ENCODE measurements around the gene ENC1. TPM values are rescaled to one million over a fixed set of nuclear protein-coding genes. Genes with fewer than 3 reads are reported as not detected.

The ENC1 gene
- total RNA-seq, 1 donor from 2014 or later, result 23.2 TPM

GRCh38 chr5:74613283-74613682, 27.2 kb downstream of the ENC1 start:
- DNase-seq (ENCODE audit: low read depth), result no peak

GRCh38 chr5:74612045-74612444, 28.5 kb downstream of the ENC1 start:
- DNase-seq (ENCODE audit: low read depth), result no peak

- DNase-seq (ENCODE audit: low read depth), result no peak
Observed at GRCh38 chr5:74608736-74609601, 31.6 kb downstream of the ENC1 start.

- DNase-seq (ENCODE audit: low read depth), result no peak
Observed at GRCh38 chr5:74605759-74606158, 34.8 kb downstream of the ENC1 start.

- no peak for DNase-seq (ENCODE audit: low read depth)
Observed at GRCh38 chr5:74603376-74603775, 37.2 kb downstream of the ENC1 start.

- DNase-seq (ENCODE audit: low read depth), result no peak
Observed at GRCh38 chr5:74599148-74599547, 41.4 kb downstream of the ENC1 start.

- DNase-seq (ENCODE audit: low read depth), result no peak
Observed at GRCh38 chr5:74598731-74599130, 41.8 kb downstream of the ENC1 start.

GRCh38 chr5:74596927-74597326, 43.6 kb downstream of the ENC1 start:
- no peak for DNase-seq (ENCODE audit: low read depth)

GRCh38 chr5:74595143-74595925, 45.2 kb downstream of the ENC1 start:
- peak; percentile 24 for DNase-seq (ENCODE audit: low read depth)

- DNase-seq (ENCODE audit: low read depth), result no peak
Observed at GRCh38 chr5:74594137-74595040, 46.1 kb downstream of the ENC1 start.

- no peak for DNase-seq (ENCODE audit: low read depth)
Observed at GRCh38 chr5:74589204-74590056, 51.1 kb downstream of the ENC1 start.

GRCh38 chr5:74588415-74588814, 52.1 kb downstream of the ENC1 start:
- DNase-seq (ENCODE audit: low read depth), result no peak

GRCh38 chr5:74587890-74588289, 52.6 kb downstream of the ENC1 start:
- no peak for DNase-seq (ENCODE audit: low read depth)

- DNase-seq (ENCODE audit: low read depth), result no peak
Observed at GRCh38 chr5:74587300-74587699, 53.2 kb downstream of the ENC1 start.

- DNase-seq (ENCODE audit: low read depth), result no peak
Observed at GRCh38 chr5:74586856-74587255, 53.7 kb downstream of the ENC1 start.

GRCh38 chr5:74582853-74583252, 57.7 kb downstream of the ENC1 start:
- no peak for DNase-seq (ENCODE audit: low read depth)

GRCh38 chr5:74581988-74582365, 58.6 kb downstream of the ENC1 start:
- no peak for DNase-seq (ENCODE audit: low read depth)

GRCh38 chr5:74580729-74581109, 59.8 kb downstream of the ENC1 start:
- DNase-seq (ENCODE audit: low read depth), result no peak

- DNase-seq (ENCODE audit: low read depth), result peak; percentile 95
Observed at GRCh38 chr5:74579215-74579614, 61.3 kb downstream of the ENC1 start.

- no peak for DNase-seq (ENCODE audit: low read depth)
Observed at GRCh38 chr5:74578356-74579044, 62.0 kb downstream of the ENC1 start.
